IPS-18a (cell line): ENCODE data around the gene KANSL2.
"Not testable (repeated sequence)": the region's sequence is repeated elsewhere in the genome, so short reads cannot be mapped to it uniquely, and the experiment has no call there.

ENCODE experiments used
- H3K27ac ChIP-seq: one replicate; pipeline ENCODE4 v1.5.1; 2013; ENCODE audit warnings: low read length
- H3K27me3 ChIP-seq: one replicate; pipeline ENCODE4 v1.6.1; 2013; ENCODE audit warnings: mild to moderate bottlenecking, low read length; ENCODE audit not compliant: control insufficient read depth, insufficient read depth
- H3K36me3 ChIP-seq: one replicate; pipeline ENCODE4 v1.6.1; 2013; ENCODE audit warnings: low read depth, low read length; ENCODE audit not compliant: control insufficient read depth
- H3K4me1 ChIP-seq: one replicate; pipeline ENCODE4 v1.6.1; 2013; ENCODE audit warnings: low read depth, low read length; ENCODE audit not compliant: control insufficient read depth
- H3K4me3 ChIP-seq: one replicate; pipeline ENCODE4 v1.5.1; 2013; ENCODE audit warnings: low read length
- H3K9ac ChIP-seq: one replicate; pipeline ENCODE4 v1.6.1; 2013; ENCODE audit warnings: mild to moderate bottlenecking, low read length, moderate library complexity
- H3K9me3 ChIP-seq: one replicate; pipeline ENCODE4 v1.6.1; 2013; ENCODE audit warnings: low read depth, low read length; ENCODE audit not compliant: control insufficient read depth

Gene KANSL2

GRCh38 chr12:48681710-48682532 is at the start of gene KANSL2:
Gene KANSL2, minus strand, starts transcription at chr12:48682238. Its CDS starts 606 bp downstream, at chr12:48681632.
- Histone ChIP-seq H3K27me3 (no peaks in the 10 kb centered on the region), H3K9ac (peak within 1 kb of the TSS; percentile 100), H3K36me3 (peaks cover 39% of the 10 kb centered on the region), H3K9me3 (no peaks in the 10 kb centered on the region), H3K4me1 (no peaks in the 10 kb centered on the region), H3K27ac (peak within 1 kb of the TSS; percentile 96), H3K4me3 (peak within 1 kb of the TSS; percentile 100)

GRCh38 chr12:48728807-48729206 is 46.8 kb upstream of the KANSL2 start:
- Histone ChIP-seq H3K27me3 (no peaks in the 10 kb centered on the region), H3K9ac (no peak overlapping the region), H3K4me1 (no peaks in the 10 kb centered on the region), H3K27ac (no peak overlapping the region), H3K9me3 (no peaks in the 10 kb centered on the region), H3K36me3 (no peaks in the 10 kb centered on the region), H3K4me3 (no peak overlapping the region)

- H3K9ac ChIP-seq, H3K9me3 ChIP-seq, H3K27ac ChIP-seq, H3K36me3 ChIP-seq, H3K27me3 ChIP-seq, H3K4me3 ChIP-seq, H3K4me1 ChIP-seq: not testable (repeated sequence)
Measured at GRCh38 chr12:48720737-48721136, 38.7 kb upstream of the KANSL2 start.

DNA sequence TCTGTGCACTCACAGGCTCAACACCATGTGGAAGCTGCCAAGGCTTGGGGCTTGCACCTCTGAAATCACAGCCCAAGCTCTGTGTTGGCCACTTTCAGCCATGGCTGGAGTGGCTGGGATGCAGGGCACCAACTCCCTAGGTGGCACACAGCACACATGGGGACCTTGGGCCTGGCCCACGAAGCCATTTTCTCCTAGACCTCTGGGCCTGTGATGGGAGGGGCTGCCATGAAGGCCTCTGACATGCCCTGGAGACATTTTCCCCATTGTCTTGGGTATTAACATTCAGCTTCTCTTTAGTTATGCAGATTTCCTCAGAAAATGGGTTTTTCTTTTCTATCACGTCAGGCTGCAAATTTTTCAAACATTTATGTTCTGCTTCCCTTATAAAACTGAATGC is 38.1 kb upstream of the KANSL2 start:
- not testable (repeated sequence) for H3K9ac ChIP-seq, H3K4me3 ChIP-seq, H3K27ac ChIP-seq, H3K9me3 ChIP-seq, H3K27me3 ChIP-seq, H3K36me3 ChIP-seq, H3K4me1 ChIP-seq

GRCh38 chr12:48719002-48719401 is 37.0 kb upstream of the KANSL2 start:
- H3K9me3 ChIP-seq, H3K4me3 ChIP-seq, H3K36me3 ChIP-seq, H3K9ac ChIP-seq, H3K27ac ChIP-seq, H3K4me1 ChIP-seq, H3K27me3 ChIP-seq: not testable (repeated sequence)

- no peaks in the 10 kb centered on the region for H3K27me3 ChIP-seq
- no peaks in the 10 kb centered on the region for H3K4me1 ChIP-seq
- H3K27ac ChIP-seq, result peak overlapping the region; percentile 69
- peak overlapping the region; percentile 91 for H3K9ac ChIP-seq
- H3K9me3 ChIP-seq, result peaks cover 3% of the 10 kb centered on the region
- peaks cover 19% of the 10 kb centered on the region for H3K36me3 ChIP-seq
- H3K4me3 ChIP-seq, result peak overlapping the region; percentile 87
Measured at GRCh38 chr12:48717252-48717695, 35.2 kb upstream of the KANSL2 start.

DNA sequence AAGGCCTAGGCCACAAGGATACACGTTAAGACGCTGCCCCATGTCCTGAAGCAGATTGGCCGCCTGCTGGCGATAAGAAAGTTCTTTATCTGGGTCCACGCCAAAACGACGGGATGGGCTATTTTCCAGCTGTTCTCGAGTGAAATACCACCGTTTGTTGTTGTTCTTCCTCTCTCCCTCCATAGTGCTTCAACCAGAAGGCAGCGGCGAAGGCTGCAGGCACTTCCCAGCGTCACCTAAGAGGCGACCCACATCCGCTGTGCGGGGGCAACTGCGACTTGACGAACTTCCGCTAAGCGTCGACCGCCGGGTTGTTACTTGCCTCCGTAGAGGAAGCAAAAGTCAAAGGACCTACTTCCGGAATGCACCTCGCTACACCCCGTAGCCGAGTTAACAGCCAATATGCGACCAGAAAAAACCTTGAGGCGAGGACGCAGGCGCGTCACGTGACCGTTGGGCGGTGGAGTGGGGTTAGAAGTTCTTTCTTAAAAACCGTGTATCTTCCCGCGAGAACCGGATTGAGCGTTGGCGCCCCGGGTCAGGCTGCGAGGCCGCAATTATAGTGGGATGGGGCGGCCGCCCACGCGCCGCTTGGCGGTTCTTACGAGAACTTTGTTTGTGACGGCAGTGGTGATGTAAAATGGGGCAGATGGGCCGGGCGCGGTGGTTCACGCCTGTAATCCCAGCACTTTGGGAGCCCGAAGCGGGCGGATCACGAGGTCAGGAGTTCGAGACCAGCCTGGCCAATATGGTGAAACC is 34.6 kb upstream of the KANSL2 start, which contains the start of gene CCNT1:
Gene CCNT1, minus strand, starts transcription at position 215 of the 759 bp plus-strand sequence. Its CDS starts 32 bp downstream, at position 183.
- peak within 1 kb of the TSS; percentile 87 for H3K4me3 ChIP-seq
- H3K9me3 ChIP-seq, result peaks cover 3% of the 10 kb centered on the region
- peak within 1 kb of the TSS; percentile 91 for H3K9ac ChIP-seq
- H3K4me1 ChIP-seq, result no peaks in the 10 kb centered on the region
- peak within 1 kb of the TSS; percentile 88 for H3K27ac ChIP-seq
- H3K36me3 ChIP-seq, result peaks cover 25% of the 10 kb centered on the region
- H3K27me3 ChIP-seq, result no peaks in the 10 kb centered on the region

DNA sequence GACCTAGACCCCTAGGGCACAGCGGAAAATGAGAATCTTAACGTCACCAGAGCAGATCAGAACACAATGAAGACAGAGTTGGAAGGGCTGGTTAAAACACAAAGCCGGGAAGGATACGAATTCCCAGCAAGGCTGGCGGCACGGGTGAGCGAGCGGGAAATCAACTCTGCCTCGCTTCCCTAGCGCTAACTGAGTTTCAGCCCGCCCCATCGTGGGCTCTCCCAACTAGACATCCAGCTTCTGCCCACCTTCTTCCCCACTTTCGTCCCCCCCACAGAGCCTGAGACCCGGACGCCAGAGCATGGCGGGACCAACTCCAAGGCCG is 34.1 kb upstream of the KANSL2 start:
- Histone ChIP-seq H3K9ac (peak overlapping the region; percentile 91), H3K4me1 (no peaks in the 10 kb centered on the region), H3K9me3 (peaks cover 3% of the 10 kb centered on the region), H3K27me3 (no peaks in the 10 kb centered on the region), H3K4me3 (peak overlapping the region; percentile 87), H3K36me3 (peaks cover 29% of the 10 kb centered on the region), H3K27ac (peak overlapping the region; percentile 88)

DNA sequence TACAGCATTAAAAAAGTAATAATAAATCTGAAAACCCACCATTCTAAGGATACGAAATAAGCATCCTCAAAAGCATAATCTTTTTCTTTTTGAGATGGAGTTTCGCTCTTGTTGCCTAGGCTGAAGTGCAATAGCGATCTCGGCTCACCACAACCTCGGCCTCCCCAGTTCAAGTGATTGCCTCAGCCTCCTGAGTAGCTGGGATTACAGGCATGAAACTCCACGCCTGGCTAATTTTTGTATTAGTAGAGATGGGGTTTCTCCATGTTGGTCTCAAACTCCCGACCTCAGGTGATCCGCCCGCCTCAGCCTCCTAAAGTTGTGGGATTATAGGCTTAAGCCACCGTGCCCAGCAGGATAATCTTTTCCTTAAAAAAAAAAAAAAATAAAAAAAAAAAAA is 30.2 kb upstream of the KANSL2 start:
- H3K27ac ChIP-seq, result no peak overlapping the region
- H3K36me3 ChIP-seq, result peaks cover 47% of the 10 kb centered on the region
- H3K27me3 ChIP-seq, result no peaks in the 10 kb centered on the region
- no peak overlapping the region for H3K9ac ChIP-seq
- H3K9me3 ChIP-seq, result no peaks in the 10 kb centered on the region
- H3K4me1 ChIP-seq, result no peaks in the 10 kb centered on the region
- no peak overlapping the region for H3K4me3 ChIP-seq

GRCh38 chr12:48698822-48699221 is 16.8 kb upstream of the KANSL2 start:
- not testable (repeated sequence) for H3K4me1 ChIP-seq, H3K9ac ChIP-seq, H3K27me3 ChIP-seq, H3K4me3 ChIP-seq, H3K27ac ChIP-seq, H3K9me3 ChIP-seq
- peaks cover 49% of the 10 kb centered on the region for H3K36me3 ChIP-seq

GRCh38 chr12:48696626-48697025 is 14.6 kb upstream of the KANSL2 start:
- Histone ChIP-seq H3K27ac (no peak overlapping the region), H3K36me3 (peaks cover 64% of the 10 kb centered on the region), H3K4me1 (no peaks in the 10 kb centered on the region), H3K9me3 (no peaks in the 10 kb centered on the region), H3K4me3 (no peak overlapping the region), H3K9ac (no peak overlapping the region), H3K27me3 (no peaks in the 10 kb centered on the region)
